Left lung (tissue), 10 donors: ENCODE measurements around the gene SLC2A4. TPM values are rescaled to one million over a fixed set of nuclear protein-coding genes. Genes with fewer than 3 reads are reported as not detected.

ENCODE experiments used
- ATAC-seq: fragments of 200-7000 bp; cut with Tn5 transposase; one replicate; pipeline ENCODE4 v1.9.1; 2020; ENCODE audit warnings: moderate library complexity
- DNase-seq, 4 donors: peaks; one replicate each; pipeline ENCODE4 v3.0.0-alpha.2; 2013 to 2020
- H3K27ac ChIP-seq, 2 donors: fragments of 200-600 bp; sonication (generic) in 1 of 2; one replicate each; pipeline versions ENCODE4 v1.5.0 to v1.8.0; 2020 to 2021
- H3K27me3 ChIP-seq, 2 donors: fragments of 200-600 bp; sonication (generic) in 1 of 2; one replicate each; pipeline versions ENCODE4 v1.5.0 to v1.8.0; 2020 to 2021
- H3K36me3 ChIP-seq, 2 donors: fragments of 200-600 bp; sonication (generic) in 1 of 2; one replicate each; pipeline versions ENCODE4 v1.5.0 to v1.8.0; 2020 to 2021
- H3K4me1 ChIP-seq, 2 donors: fragments of 200-600 bp; one replicate each; pipeline ENCODE4 v1.8.0; 2021
- H3K4me3 ChIP-seq, 2 donors: fragments of 200-600 bp; sonication (generic) in 1 of 2; one replicate each; pipeline versions ENCODE4 v1.5.0 to v1.8.0; 2020 to 2021; ENCODE audit warnings: mild to moderate bottlenecking in 1 of 2
- H3K9me3 ChIP-seq, 2 donors: fragments of 200-600 bp; sonication (generic) in 1 of 2; one replicate each; pipeline versions ENCODE4 v1.5.0 to v1.8.0; 2020 to 2021
- CTCF ChIP-seq, 2 donors: fragments of 200-600 bp; sonication (generic) in 1 of 2; IDR thresholded peaks; one replicate each; pipeline versions ENCODE4 v1.5.0 to v1.8.0; 2021; ENCODE audit warnings: antibody characterized with exemption in 2 of 2
- intact Hi-C, 2 donors: fragments of 100-400 bp; cut with DNase I; formaldehyde crosslinking; loops; one replicate each; pipeline versions ENCODE4 v1.11.2 to v1.14.2; 2022
- polyA plus RNA-seq, 6 donors: library from polyadenylated mRNA; unstranded; fragments of 120-200 nt; gene quantifications; one replicate each; pipeline ENCODE4 v1.2.1, GENCODE V29; 2013; ENCODE audit not compliant: insufficient read length in 6 of 6
- total RNA-seq, 2 donors: library from RNA; stranded (reverse); fragmentation: NEBNext Ultra II Directional; extraction: Animal tissue kit (Norgen Biotek cat#: 25700); gene quantifications; one replicate each; pipeline ENCODE4 v1.2.1, GENCODE V29; 2021
- donor health status: DM: no; HTN: yes; CAD: no.
- donor health status: DM: no; HTN: no; CAD: no.

SLC2A4 gene
- total and polyA plus RNA-seq, 8 donors: 0.60 to 1.5 (median 1.1) TPM

- intact Hi-C loops: no loop called here
- H3K36me3 ChIP-seq: no peaks in the 10 kb centered on the region
- peaks cover 0 to 58% of the 10 kb centered on the region in 2 donors for H3K27me3 ChIP-seq
- TF ChIP-seq CTCF (IDR thresholded peaks at IDR 0.05): no peak
- no peak overlapping the region for H3K4me3 ChIP-seq
- H3K27ac ChIP-seq: no peak overlapping the region
- no peak for DNase-seq
- H3K9me3 ChIP-seq: no peaks in the 10 kb centered on the region
- H3K4me1 ChIP-seq: peaks cover 17 to 24% of the 10 kb centered on the region in 2 donors
- ATAC-seq: no peak
Measured at GRCh38 chr17:7283471-7284216, 2.1 kb downstream of the SLC2A4 start.

- no peak for TF ChIP-seq CTCF (IDR thresholded peaks at IDR 0.05)
- Histone ChIP-seq H3K36me3 (no peaks in the 10 kb centered on the region), H3K4me3 (no peak overlapping the region), H3K4me1 (peaks cover 17 to 24% of the 10 kb centered on the region in 2 donors), H3K27ac (no peak overlapping the region), H3K9me3 (no peaks in the 10 kb centered on the region), H3K27me3 (peaks cover 0 to 66% of the 10 kb centered on the region in 2 donors)
- DNase-seq: no peak
- intact Hi-C loops: no loop called here
- ATAC-seq: no peak
Measured at GRCh38 chr17:7284911-7285310, 3.4 kb downstream of the SLC2A4 start.

GRCh38 chr17:7285679-7286078, 4.2 kb downstream of the SLC2A4 start:
- no peak for TF ChIP-seq CTCF (IDR thresholded peaks at IDR 0.05)
- intact Hi-C loops: no loop called here
- DNase-seq: no peak

GRCh38 chr17:7289256-7290032, 7.9 kb downstream of the SLC2A4 start:
- no peaks in the 10 kb centered on the region for H3K9me3 ChIP-seq
- H3K4me1 ChIP-seq: peaks cover 4 to 9% of the 10 kb centered on the region in 2 donors
- no peak overlapping the region for H3K27ac ChIP-seq
- no peak overlapping the region for H3K4me3 ChIP-seq
- intact Hi-C loops: loop anchor here (10.0 kb wide), 1 partner anchor 245 kb away; the partner anchor contains the start of gene SLC16A11 (in 2 of the 2)
- H3K36me3 ChIP-seq: no peaks in the 10 kb centered on the region
- ATAC-seq: no peak
- H3K27me3 ChIP-seq: peaks cover 12 to 74% of the 10 kb centered on the region in 2 donors
- TF ChIP-seq CTCF (IDR thresholded peaks at IDR 0.05): no peak
- no peak for DNase-seq

More at GRCh38 chr17:7285679-7286078, 4.2 kb downstream of the SLC2A4 start:
- no peaks in the 10 kb centered on the region for H3K9me3 ChIP-seq
- no peaks in the 10 kb centered on the region for H3K36me3 ChIP-seq
- no peak for ATAC-seq
- peaks cover 16 to 20% of the 10 kb centered on the region in 2 donors for H3K4me1 ChIP-seq
- H3K4me3 ChIP-seq: no peak overlapping the region
- H3K27me3 ChIP-seq: peaks cover 0 to 73% of the 10 kb centered on the region in 2 donors
- no peak overlapping the region for H3K27ac ChIP-seq

- Histone ChIP-seq H3K4me3 (no peak overlapping the region), H3K9me3 (no peaks in the 10 kb centered on the region), H3K36me3 (no peaks in the 10 kb centered on the region), H3K27ac (no peak overlapping the region), H3K27me3 (peaks cover 19 to 82% of the 10 kb centered on the region in 2 donors), H3K4me1 (peaks cover 9 to 16% of the 10 kb centered on the region in 2 donors)
- no peak for DNase-seq
- intact Hi-C loops: loop anchor here (10.0 kb wide), 1 partner anchor 245 kb away; the partner anchor contains the start of gene SLC16A11 (in 2 of the 2)
- ATAC-seq: no peak
- no peak for TF ChIP-seq CTCF (IDR thresholded peaks at IDR 0.05)
Measured at GRCh38 chr17:7290166-7290565, 8.6 kb downstream of the SLC2A4 start.
